Measurements from ENCODE around the gene RAB14.

RAB14 gene

DNA sequence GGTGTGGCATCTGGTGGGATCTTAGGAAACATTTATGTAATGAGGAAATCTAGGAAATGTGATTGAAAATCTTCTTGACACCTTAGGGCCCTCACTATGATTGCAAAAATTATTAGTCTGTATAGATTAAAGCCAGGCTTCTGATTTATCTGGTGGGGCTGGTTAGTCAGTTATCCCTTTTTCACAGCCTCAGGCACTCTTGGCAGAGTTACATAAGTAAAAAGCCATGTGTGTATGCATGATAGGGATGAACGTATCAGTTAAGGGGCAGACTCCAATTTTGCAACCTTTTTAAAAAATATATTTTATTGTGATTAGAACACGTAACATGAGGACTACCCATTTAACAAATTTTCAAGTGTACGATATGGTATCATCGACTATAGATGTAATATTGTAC, 30.6 kb upstream of the RAB14 start:
- H3K4me3 ChIP-seq (replicated peaks in 1 of 2; ENCODE audit: low read depth in 2 of 2, low read length in 2 of 2) = no peak overlapping the region
- no peak for TF ChIP-seq CTCF (IDR thresholded peaks at IDR 0.05; ENCODE audit: low read depth, low read length)
- no peak for DNase-seq (ENCODE audit: low read depth in 2 of 2)

DNA sequence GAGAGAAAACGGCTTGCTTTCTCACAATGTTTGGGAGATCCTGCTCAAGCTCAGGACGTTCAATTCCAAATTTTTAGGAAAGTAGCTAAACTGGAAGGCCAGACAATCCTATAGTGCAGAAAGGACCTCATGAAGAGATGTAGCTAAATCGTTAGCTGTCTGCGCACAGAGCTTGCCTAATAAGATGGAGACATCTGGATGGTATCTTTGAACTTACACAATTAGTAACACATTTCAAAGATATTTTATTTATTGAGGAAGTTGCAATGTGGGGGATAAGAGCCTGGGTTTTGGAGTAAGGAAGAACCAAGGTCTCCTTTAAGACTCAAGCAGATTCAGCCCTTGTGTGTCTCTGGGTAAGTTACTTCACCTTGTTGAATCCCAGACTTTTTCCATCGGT, 28.6 kb upstream of the RAB14 start:
- H3K4me3 ChIP-seq (replicated peaks in 1 of 2; ENCODE audit: low read depth in 2 of 2, low read length in 2 of 2) = no peak overlapping the region
- DNase-seq (ENCODE audit: low read depth in 2 of 2) = no peak
- TF ChIP-seq CTCF (IDR thresholded peaks at IDR 0.05; ENCODE audit: low read depth, low read length) = no peak

GRCh38 chr9:121227862-121228261, 26.2 kb upstream of the RAB14 start:
- no peak for DNase-seq (ENCODE audit: low read depth in 2 of 2)
- H3K4me3 ChIP-seq (replicated peaks in 1 of 2; ENCODE audit: low read depth in 2 of 2, low read length in 2 of 2) = no peak overlapping the region
- TF ChIP-seq CTCF (IDR thresholded peaks at IDR 0.05; ENCODE audit: low read depth, low read length) = no peak

GRCh38 chr9:121226175-121226574, 24.5 kb upstream of the RAB14 start:
- DNase-seq (ENCODE audit: low read depth in 2 of 2) = peak in 1 of 2 donors; percentile 47
- TF ChIP-seq CTCF (IDR thresholded peaks at IDR 0.05; ENCODE audit: low read depth, low read length) = no peak
- no peak overlapping the region for H3K4me3 ChIP-seq (replicated peaks in 1 of 2; ENCODE audit: low read depth in 2 of 2, low read length in 2 of 2)

DNA sequence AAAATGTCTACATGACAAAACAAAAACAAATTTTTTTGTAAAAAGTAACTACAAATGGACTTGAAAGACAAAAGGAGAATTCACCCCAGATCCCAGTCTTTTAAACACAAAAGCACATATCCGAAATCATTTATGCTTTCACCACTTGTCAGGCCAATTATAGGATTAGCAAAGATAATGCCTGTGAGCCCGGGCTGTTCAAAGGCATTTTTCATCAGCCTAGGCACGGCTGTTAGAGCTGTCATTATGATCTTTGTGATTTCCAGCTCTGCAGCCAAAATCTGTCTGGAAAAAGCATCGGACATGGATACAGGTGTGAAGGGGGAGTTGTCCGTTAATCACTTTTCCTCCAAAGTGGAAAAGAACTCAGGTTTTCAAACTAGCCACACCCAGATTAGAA, 23.6 kb upstream of the RAB14 start:
- no peak for DNase-seq (ENCODE audit: low read depth in 2 of 2)
- no peak overlapping the region for H3K4me3 ChIP-seq (replicated peaks in 1 of 2; ENCODE audit: low read depth in 2 of 2, low read length in 2 of 2)
- no peak for TF ChIP-seq CTCF (IDR thresholded peaks at IDR 0.05; ENCODE audit: low read depth, low read length)

DNA sequence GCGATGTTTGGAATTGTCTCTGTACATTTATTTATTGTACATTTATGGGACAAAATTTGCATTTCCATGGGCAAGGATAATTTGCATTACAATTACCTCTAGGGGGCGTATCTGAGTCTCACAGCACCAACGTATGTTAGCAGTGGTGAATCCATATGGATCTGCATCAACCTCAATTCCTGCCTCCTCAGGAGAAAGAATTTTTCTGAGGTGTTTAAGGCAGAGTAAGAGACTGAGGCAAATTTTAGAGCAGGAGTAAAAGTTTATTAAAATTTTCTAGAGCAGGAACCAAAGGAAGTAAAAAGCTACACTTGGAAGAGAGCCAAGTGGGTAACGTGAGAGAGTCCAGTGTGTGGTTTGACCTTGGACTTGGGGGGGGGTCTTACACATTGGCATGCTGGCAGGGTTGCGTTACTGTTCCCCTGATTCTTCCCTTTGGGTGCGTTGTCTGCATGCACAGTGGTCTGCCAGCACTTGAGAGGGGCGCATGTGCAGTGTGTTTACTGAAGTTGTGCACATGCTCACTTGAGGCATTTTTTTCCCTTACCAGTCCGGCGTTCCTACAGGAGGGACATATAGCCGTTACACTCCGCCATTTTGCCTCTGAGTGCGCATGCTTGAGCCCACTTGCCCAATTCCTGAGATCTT, 21.0 kb upstream of the RAB14 start:
- TF ChIP-seq CTCF (IDR thresholded peaks at IDR 0.05; ENCODE audit: low read depth, low read length) = peak; percentile 78
- H3K4me3 ChIP-seq (replicated peaks in 1 of 2; ENCODE audit: low read depth in 2 of 2, low read length in 2 of 2) = no peak overlapping the region
- DNase-seq (ENCODE audit: low read depth in 2 of 2) = peak; percentile 75 to 77

- no peak for DNase-seq (ENCODE audit: low read depth in 2 of 2)
- TF ChIP-seq CTCF (IDR thresholded peaks at IDR 0.05; ENCODE audit: low read depth, low read length) = no peak
- no peak overlapping the region for H3K4me3 ChIP-seq (replicated peaks in 1 of 2; ENCODE audit: low read depth in 2 of 2, low read length in 2 of 2)
Observed at GRCh38 chr9:121221664-121222055, 20.0 kb upstream of the RAB14 start.

Data from cardiac fibroblast (primary cell).